ENCODE data around the gene CACNA1A.
"Not testable (repeated sequence)": the region's sequence is repeated elsewhere in the genome, so short reads cannot be mapped to it uniquely, and the experiment has no call there.

The CACNA1A gene

GRCh38 chr19:13256398-13256797 lies 249.9 kb downstream of the CACNA1A start:
- H3K27ac Mint-ChIP-seq; H3K4me1 Mint-ChIP-seq (ENCODE audit: low read depth); H3K9me3 Mint-ChIP-seq; H3K36me3 Mint-ChIP-seq (ENCODE audit: low read depth); H3K4me3 Mint-ChIP-seq: not testable (repeated sequence)
- H3K27me3 Mint-ChIP-seq (ENCODE audit: low read depth) = peaks cover 16% of the 10 kb centered on the region

DNA sequence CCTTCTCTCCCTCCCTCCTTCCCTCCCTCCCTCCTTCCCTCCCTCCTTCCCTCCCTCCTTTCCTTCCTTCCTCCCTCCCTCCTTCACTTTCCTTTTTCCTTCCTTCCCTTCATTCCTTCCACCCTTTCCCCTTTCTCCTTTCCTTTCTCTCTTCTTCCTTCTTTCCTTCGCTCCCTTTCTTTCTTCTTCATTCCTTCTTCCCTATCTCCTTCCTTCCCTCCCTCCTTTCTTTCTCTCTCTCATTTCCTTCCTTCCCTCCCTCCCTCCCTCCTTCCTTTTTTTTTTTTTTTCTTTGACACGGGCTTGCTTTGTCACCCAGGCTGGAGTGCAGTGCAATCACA lies 250.6 kb downstream of the CACNA1A start:
- H3K36me3 Mint-ChIP-seq (ENCODE audit: low read depth) = no peaks in the 10 kb centered on the region
- no peak overlapping the region for H3K4me3 Mint-ChIP-seq
- peaks cover 16% of the 10 kb centered on the region for H3K27me3 Mint-ChIP-seq (ENCODE audit: low read depth)
- peaks cover 7% of the 10 kb centered on the region for H3K9me3 Mint-ChIP-seq
- no peak overlapping the region for H3K27ac Mint-ChIP-seq
- H3K4me1 Mint-ChIP-seq (ENCODE audit: low read depth) = no peaks in the 10 kb centered on the region

DNA sequence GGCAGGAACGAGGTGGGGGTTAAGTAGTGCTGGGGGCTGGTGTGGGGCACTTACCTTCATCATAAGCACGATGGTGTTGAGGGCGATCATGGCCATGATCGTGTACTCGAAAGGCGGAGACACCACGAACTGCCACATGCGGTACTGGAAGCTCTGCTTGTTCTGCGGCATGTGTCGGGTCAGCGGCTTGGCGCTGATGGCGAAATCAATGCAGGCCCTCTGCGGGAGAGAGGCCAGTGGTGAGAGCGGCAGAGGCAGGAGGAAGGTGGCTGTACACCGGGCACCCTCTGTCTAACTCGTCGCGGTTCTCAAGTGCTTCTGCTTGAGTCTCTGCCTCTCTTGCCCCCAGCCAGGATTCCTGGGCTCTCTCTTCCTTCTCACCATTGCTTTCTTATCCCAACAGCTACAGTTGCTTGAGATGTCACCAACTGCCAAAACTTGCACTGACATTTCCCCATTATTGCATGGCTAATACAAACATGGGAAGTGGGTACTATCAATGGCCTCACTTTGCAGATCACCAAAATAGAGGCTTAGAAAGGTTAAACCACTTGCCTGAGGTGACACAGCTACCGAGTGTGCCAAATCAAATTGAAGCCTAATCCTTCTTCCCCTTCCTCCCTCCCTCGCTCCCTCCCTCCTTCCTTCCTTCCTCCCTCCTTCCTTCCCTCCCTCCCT lies 251.1 kb downstream of the CACNA1A start:
- Mint-ChIP-seq H3K4me3 (no peak overlapping the region), H3K36me3 (ENCODE audit: low read depth) (no peaks in the 10 kb centered on the region), H3K27ac (no peak overlapping the region), H3K27me3 (ENCODE audit: low read depth) (peaks cover 16% of the 10 kb centered on the region), H3K9me3 (peaks cover 7% of the 10 kb centered on the region), H3K4me1 (ENCODE audit: low read depth) (no peaks in the 10 kb centered on the region)

- Mint-ChIP-seq H3K9me3 (peaks cover 7% of the 10 kb centered on the region), H3K36me3 (ENCODE audit: low read depth) (no peaks in the 10 kb centered on the region), H3K27me3 (ENCODE audit: low read depth) (peaks cover 11% of the 10 kb centered on the region), H3K4me3 (no peak overlapping the region), H3K4me1 (ENCODE audit: low read depth) (peaks cover 2% of the 10 kb centered on the region), H3K27ac (no peak overlapping the region)
These were observed 253.5 kb downstream of the CACNA1A start for GRCh38 chr19:13252569-13253335.

- H3K27ac Mint-ChIP-seq = no peak overlapping the region
- H3K9me3 Mint-ChIP-seq = no peaks in the 10 kb centered on the region
- H3K4me3 Mint-ChIP-seq = no peak overlapping the region
- H3K36me3 Mint-ChIP-seq (ENCODE audit: low read depth) = no peaks in the 10 kb centered on the region
- no peaks in the 10 kb centered on the region for H3K27me3 Mint-ChIP-seq (ENCODE audit: low read depth)
- H3K4me1 Mint-ChIP-seq (ENCODE audit: low read depth) = peaks cover 10% of the 10 kb centered on the region
These were observed 261.4 kb downstream of the CACNA1A start for GRCh38 chr19:13244920-13245319.

DNA sequence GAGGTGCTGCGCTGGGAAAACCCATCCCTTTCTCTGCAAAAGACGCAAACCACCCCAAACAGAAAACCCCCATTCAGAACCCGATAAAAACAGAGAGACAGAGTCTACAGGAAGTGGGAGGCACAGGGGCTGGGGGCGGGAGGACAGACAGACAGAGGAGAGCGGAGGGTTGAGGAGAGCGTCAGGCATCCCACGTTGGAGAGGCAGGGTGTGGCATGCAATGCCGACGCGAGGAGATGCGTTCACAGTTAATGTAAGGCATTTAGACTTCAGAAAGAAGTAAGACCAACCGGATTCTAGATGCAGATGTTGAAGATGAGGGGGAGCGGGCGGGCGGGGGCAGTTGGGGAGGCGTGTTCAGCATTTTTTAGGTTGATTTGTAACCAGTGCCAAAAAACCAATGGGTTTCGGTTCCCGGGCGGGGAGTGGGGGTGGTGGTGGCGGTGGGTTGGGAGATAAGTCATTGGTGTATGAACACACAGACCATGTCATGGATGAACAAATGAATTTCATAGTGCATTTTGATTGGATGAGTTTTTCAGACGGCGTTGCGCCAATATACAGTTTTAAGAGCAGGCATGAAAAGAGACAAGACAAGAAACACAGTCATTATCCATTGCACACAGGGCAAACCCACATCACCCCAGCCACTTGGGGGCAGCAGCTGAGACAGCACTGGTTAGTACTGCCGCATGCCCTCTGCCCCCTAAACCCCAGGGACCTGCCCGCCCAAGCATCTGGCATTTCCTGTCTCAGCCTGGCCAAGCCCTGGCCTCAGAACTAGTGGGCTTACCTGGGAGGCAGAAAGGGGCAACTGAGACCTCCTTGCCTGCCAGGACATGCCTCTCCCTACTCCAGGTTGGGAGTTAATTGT lies 264.8 kb downstream of the CACNA1A start:
- no peak overlapping the region for H3K4me3 Mint-ChIP-seq
- peaks cover 8% of the 10 kb centered on the region for H3K4me1 Mint-ChIP-seq (ENCODE audit: low read depth)
- H3K27ac Mint-ChIP-seq = no peak overlapping the region
- no peaks in the 10 kb centered on the region for H3K36me3 Mint-ChIP-seq (ENCODE audit: low read depth)
- H3K9me3 Mint-ChIP-seq = no peaks in the 10 kb centered on the region
- no peaks in the 10 kb centered on the region for H3K27me3 Mint-ChIP-seq (ENCODE audit: low read depth)

GRCh38 chr19:13240312-13241022 lies 265.8 kb downstream of the CACNA1A start:
- peaks cover 8% of the 10 kb centered on the region for H3K4me1 Mint-ChIP-seq (ENCODE audit: low read depth)
- H3K4me3 Mint-ChIP-seq = peak overlapping the region; percentile 3
- H3K27ac Mint-ChIP-seq = no peak overlapping the region
- H3K36me3 Mint-ChIP-seq (ENCODE audit: low read depth) = no peaks in the 10 kb centered on the region
- H3K9me3 Mint-ChIP-seq = peaks cover 6% of the 10 kb centered on the region
- H3K27me3 Mint-ChIP-seq (ENCODE audit: low read depth) = no peaks in the 10 kb centered on the region

DNA sequence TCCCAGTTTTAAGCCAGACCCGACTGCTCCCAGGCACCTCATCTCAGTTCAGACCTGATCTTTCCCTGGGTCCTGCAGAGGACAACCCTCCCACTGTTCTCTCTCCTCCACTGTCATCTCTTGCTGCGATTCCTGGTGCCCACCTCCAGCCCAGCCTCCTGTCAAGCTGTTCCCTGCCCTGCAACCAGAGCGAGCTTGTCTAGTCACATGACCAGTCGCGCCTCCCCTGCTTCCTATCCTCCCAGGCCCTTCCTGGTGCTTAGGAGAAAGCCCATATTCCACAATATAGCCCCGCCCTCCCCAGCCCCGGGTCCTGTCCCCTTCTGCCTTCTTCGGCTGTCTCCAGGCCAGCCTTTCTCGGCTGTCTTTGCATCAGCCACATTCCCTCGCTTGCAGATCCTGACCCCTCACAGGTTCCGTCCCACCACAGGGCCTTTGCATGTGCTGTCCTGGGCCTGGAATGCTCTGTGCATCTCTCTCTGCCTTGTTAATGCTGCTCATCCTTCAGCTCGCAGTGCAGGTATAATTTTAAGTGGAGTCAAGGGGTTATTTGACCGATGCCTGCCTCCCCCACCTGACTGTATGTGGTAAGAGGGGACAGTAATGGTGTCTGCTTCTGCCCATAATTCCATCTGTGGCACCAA lies 267.3 kb downstream of the CACNA1A start:
- Mint-ChIP-seq H3K27me3 (ENCODE audit: low read depth) (no peaks in the 10 kb centered on the region), H3K27ac (no peak overlapping the region), H3K9me3 (peaks cover 16% of the 10 kb centered on the region), H3K4me3 (no peak overlapping the region), H3K36me3 (ENCODE audit: low read depth) (no peaks in the 10 kb centered on the region), H3K4me1 (ENCODE audit: low read depth) (peaks cover 19% of the 10 kb centered on the region)

DNA sequence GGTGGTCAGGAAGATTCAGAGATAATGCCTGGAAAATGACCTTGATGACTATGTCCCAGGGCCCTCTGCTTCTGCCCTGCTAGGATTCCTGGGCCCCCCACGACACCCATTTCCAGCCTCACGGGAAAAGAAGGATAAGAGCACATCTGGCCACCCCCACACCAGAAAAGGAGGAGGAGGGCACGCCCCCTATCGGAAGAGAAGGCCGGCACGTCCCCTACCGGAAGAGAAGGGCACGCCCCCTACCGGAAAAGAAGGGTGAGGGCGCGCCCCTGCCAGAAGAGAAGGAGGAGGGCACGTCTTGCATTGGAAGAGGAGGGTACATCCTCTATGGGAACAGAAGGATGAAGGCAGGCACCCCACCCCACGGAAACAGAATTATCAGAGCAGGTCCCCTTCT lies 271.8 kb downstream of the CACNA1A start:
- Mint-ChIP-seq H3K36me3 (ENCODE audit: low read depth) (no peaks in the 10 kb centered on the region), H3K9me3 (peaks cover 16% of the 10 kb centered on the region), H3K4me3 (no peak overlapping the region), H3K27me3 (ENCODE audit: low read depth) (peaks cover 4% of the 10 kb centered on the region), H3K4me1 (ENCODE audit: low read depth) (peaks cover 11% of the 10 kb centered on the region), H3K27ac (peak overlapping the region; percentile 64)

DNA sequence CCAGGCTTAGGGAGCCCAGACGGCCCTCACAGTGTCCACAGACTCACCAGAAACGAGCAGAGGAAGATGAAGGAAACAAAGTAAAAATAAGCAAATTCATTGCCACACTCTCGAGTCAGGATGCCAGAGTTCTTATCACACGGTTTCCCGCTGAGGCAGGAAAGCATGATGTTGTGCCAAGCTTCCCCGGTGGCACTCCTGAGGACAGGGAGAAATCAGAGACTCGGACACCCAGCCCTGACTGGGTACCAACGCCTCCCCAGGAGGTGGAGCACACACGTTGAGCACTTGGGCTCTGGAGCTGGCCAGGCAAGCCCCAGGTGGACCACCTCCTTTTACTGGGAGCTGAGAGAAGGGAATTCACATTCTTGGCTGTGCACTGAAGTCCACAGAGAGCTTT lies 274.6 kb downstream of the CACNA1A start:
- Mint-ChIP-seq H3K27ac (no peak overlapping the region), H3K36me3 (ENCODE audit: low read depth) (no peaks in the 10 kb centered on the region), H3K4me3 (no peak overlapping the region), H3K27me3 (ENCODE audit: low read depth) (peaks cover 12% of the 10 kb centered on the region), H3K9me3 (peaks cover 16% of the 10 kb centered on the region), H3K4me1 (ENCODE audit: low read depth) (peaks cover 12% of the 10 kb centered on the region)

DNA sequence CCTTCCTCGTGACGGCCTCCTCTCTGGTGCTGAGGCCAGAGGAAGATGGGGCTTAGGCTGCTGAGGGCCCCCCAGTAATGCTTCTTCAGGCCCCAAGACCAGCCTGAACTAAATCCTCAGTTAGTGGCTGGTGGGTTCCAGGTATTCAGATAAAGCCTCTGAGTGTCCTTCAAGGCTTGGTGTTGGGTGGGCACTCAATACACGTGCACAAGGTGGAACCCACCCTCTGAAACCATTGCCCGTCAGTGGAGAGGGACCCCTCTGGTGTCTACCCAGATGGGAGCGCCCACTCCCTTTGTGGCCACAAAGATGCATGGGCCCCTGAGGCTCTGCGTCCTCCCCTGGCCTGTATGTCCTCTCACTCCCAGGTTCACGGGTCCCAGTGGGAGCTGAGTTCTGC lies 277.0 kb downstream of the CACNA1A start:
- peaks cover under 1% of the 10 kb centered on the region for H3K9me3 Mint-ChIP-seq
- no peak overlapping the region for H3K27ac Mint-ChIP-seq
- no peaks in the 10 kb centered on the region for H3K36me3 Mint-ChIP-seq (ENCODE audit: low read depth)
- H3K4me1 Mint-ChIP-seq (ENCODE audit: low read depth) = peaks cover 1% of the 10 kb centered on the region
- peaks cover 12% of the 10 kb centered on the region for H3K27me3 Mint-ChIP-seq (ENCODE audit: low read depth)
- H3K4me3 Mint-ChIP-seq = no peak overlapping the region

GRCh38 chr19:13228561-13228960 lies 277.7 kb downstream of the CACNA1A start:
- peaks cover 1% of the 10 kb centered on the region for H3K4me1 Mint-ChIP-seq (ENCODE audit: low read depth)
- no peak overlapping the region for H3K4me3 Mint-ChIP-seq
- no peaks in the 10 kb centered on the region for H3K9me3 Mint-ChIP-seq
- H3K27me3 Mint-ChIP-seq (ENCODE audit: low read depth) = peaks cover 12% of the 10 kb centered on the region
- H3K36me3 Mint-ChIP-seq (ENCODE audit: low read depth) = no peaks in the 10 kb centered on the region
- H3K27ac Mint-ChIP-seq = no peak overlapping the region

DNA sequence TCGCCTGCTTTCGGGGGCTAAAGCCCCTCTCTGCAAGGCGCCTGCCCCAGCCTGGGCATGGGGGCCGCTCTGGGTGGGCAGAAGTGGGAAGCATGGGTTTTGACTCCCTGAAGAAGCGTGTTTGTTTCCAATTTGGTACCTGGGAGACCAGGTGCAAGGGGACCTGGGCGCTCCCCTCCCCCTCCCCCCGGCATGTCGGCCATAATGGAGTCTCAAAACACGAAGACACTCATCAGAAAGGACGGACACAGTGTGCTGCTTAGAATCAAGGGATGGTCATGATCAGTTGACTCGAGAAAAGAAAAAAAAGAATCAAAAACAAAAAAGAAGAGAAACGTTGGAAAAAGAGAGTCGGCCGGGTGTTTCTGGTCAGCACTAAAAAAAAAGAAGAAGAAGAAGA lies 279.3 kb downstream of the CACNA1A start:
- Mint-ChIP-seq H3K4me1 (ENCODE audit: low read depth) (peaks cover 1% of the 10 kb centered on the region), H3K27ac (no peak overlapping the region), H3K9me3 (no peaks in the 10 kb centered on the region), H3K36me3 (ENCODE audit: low read depth) (no peaks in the 10 kb centered on the region), H3K4me3 (no peak overlapping the region), H3K27me3 (ENCODE audit: low read depth) (peaks cover 8% of the 10 kb centered on the region)
